Tibial nerve (tissue), 4 donors: ENCODE results near the gene FAM210A. TPM values are rescaled to one million over a fixed set of nuclear protein-coding genes. Genes with fewer than 3 reads are reported as not detected.

Source experiments
- DNase-seq, 2 donors: peaks; one replicate each; pipeline ENCODE4 v3.0.0-alpha.2; 2019; ENCODE audit warnings: low spot score in 2 of 2
- H3K27ac ChIP-seq, 4 donors: fragments of 200-600 bp; sonication (generic) in 3 of 4; one replicate each; pipeline ENCODE4 v1.5.1; 2017 to 2019; ENCODE audit warnings: mild to moderate bottlenecking in 1 of 4
- H3K27me3 ChIP-seq, 2 donors: fragments of 200-600 bp; sonication (generic) in 1 of 2; one replicate each; pipeline versions ENCODE4 v1.5.1 to v1.6.0; 2017 to 2019
- H3K36me3 ChIP-seq, 3 donors: fragments of 200-600 bp; sonication (generic); one replicate each; pipeline ENCODE4 v1.5.1; 2018 to 2019
- H3K4me1 ChIP-seq, 4 donors: fragments of 200-600 bp; sonication (generic) in 3 of 4; one replicate each; pipeline ENCODE4 v1.5.1; 2017 to 2019
- H3K4me3 ChIP-seq, 4 donors: fragments of 200-600 bp; sonication (generic) in 3 of 4; one replicate each; pipeline ENCODE4 v1.5.1; 2017 to 2019; ENCODE audit warnings: mild to moderate bottlenecking in 1 of 4, moderate library complexity in 1 of 4
- H3K9me3 ChIP-seq, 4 donors: fragments of 200-600 bp; sonication (generic) in 3 of 4; one replicate each; pipeline ENCODE4 v1.5.1; 2017 to 2019
- EP300 ChIP-seq, 2 donors: sonication (generic); formaldehyde crosslinking; IDR thresholded peaks; one replicate each; pipeline ENCODE4 v1.6.1; 2017; ENCODE audit warnings: antibody characterized with exemption in 2 of 2, mild to moderate bottlenecking in 1 of 2
- POLR2A ChIP-seq, 2 donors: fragments of 450-650 bp; IDR thresholded peaks; one replicate each; pipeline ENCODE4 v1.6.1; 2017; ENCODE audit warnings: antibody characterized with exemption in 2 of 2, mild to moderate bottlenecking in 2 of 2, moderate library complexity in 2 of 2
- WGBS, 2 donors: methylation state at CpG; one replicate each; pipeline ENCODE4 v1.1.5; 2018; 5-methylcytosine and 5-hydroxymethylcytosine counted together
- total RNA-seq, 4 donors: library from RNA; depleted of rRNA; stranded (reverse); fragments of >200 nt; gene quantifications; one replicate each; pipeline ENCODE4 v1.1.0, GENCODE V29; 2016
- TF ChIP-seq, protein P1 (sequence below), 5 experiments: fragments of 200-600 bp in 3 of 5; fragments of 450-650 bp in 2 of 5; sonication (generic) in 3 of 5; IDR thresholded peaks; one replicate each; pipeline ENCODE4 v1.5.1; 2016 to 2019; ENCODE audit warnings: antibody characterized with exemption in 5 of 5, mild to moderate bottlenecking in 3 of 5, moderate library complexity in 2 of 5

Gene FAM210A
- total RNA-seq, 4 donors from 2014 or later = 5.2 to 8.7 (median 7.3) TPM

DNA sequence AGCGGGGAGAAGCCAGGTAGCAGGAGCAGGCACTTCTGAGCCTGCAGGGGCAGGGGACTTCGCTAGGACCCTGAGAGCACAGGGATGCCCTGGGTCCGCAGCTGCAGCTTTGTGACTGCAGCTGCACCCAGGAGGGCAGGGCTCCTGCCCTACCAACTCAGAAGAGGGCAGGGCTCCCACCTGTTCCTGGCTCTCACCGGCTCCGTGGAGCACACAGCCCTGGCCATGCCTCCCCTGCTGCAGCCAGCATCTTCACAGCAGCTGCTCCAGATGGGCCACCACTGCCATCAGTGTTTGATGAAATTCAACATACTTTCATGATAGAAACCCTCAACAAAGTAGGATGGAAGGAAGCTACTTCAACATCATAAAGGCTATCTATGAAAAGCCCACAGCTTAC, 92.7 kb downstream of the FAM210A start:
- no peak for DNase-seq
- no peak overlapping the region for H3K4me3 ChIP-seq
- no peaks in the 10 kb centered on the region for H3K27me3 ChIP-seq
- H3K4me1 ChIP-seq = peaks cover 0 to 10% (median 2%) of the 10 kb centered on the region in 4 donors
- 90 to 100% methylated on average over 5 of the region's 5 CpGs for WGBS, 2 donors
- no peaks in the 10 kb centered on the region for H3K9me3 ChIP-seq
- no peak overlapping the region for H3K27ac ChIP-seq
- TF ChIP-seq POLR2A (IDR thresholded peaks at IDR 0.05) (no peak), EP300 (IDR thresholded peaks at IDR 0.05) (no peak)
- TF ChIP-seq, protein P1, sequence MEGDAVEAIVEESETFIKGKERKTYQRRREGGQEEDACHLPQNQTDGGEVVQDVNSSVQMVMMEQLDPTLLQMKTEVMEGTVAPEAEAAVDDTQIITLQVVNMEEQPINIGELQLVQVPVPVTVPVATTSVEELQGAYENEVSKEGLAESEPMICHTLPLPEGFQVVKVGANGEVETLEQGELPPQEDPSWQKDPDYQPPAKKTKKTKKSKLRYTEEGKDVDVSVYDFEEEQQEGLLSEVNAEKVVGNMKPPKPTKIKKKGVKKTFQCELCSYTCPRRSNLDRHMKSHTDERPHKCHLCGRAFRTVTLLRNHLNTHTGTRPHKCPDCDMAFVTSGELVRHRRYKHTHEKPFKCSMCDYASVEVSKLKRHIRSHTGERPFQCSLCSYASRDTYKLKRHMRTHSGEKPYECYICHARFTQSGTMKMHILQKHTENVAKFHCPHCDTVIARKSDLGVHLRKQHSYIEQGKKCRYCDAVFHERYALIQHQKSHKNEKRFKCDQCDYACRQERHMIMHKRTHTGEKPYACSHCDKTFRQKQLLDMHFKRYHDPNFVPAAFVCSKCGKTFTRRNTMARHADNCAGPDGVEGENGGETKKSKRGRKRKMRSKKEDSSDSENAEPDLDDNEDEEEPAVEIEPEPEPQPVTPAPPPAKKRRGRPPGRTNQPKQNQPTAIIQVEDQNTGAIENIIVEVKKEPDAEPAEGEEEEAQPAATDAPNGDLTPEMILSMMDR (IDR thresholded peaks at IDR 0.05) = no peak
- no peaks in the 10 kb centered on the region for H3K36me3 ChIP-seq

- Histone ChIP-seq H3K27ac (no peak overlapping the region), H3K36me3 (no peaks in the 10 kb centered on the region), H3K9me3 (no peaks in the 10 kb centered on the region), H3K4me1 (peaks cover 0 to 10% (median 2%) of the 10 kb centered on the region in 4 donors), H3K4me3 (no peak overlapping the region), H3K27me3 (no peaks in the 10 kb centered on the region)
- DNase-seq = no peak
- 50 to 67% methylated on average over 7 of the region's 7 CpGs for WGBS, 2 donors
- TF ChIP-seq POLR2A (IDR thresholded peaks at IDR 0.05) (no peak), EP300 (IDR thresholded peaks at IDR 0.05) (no peak)
- TF ChIP-seq, protein P1 (IDR thresholded peaks at IDR 0.05) = no peak
Observed at GRCh38 chr18:13630716-13631268, 95.6 kb downstream of the FAM210A start.

- Histone ChIP-seq H3K36me3 (no peaks in the 10 kb centered on the region), H3K9me3 (no peaks in the 10 kb centered on the region), H3K27me3 (no peaks in the 10 kb centered on the region), H3K4me1 (peaks cover 0 to 10% (median 2%) of the 10 kb centered on the region in 4 donors), H3K4me3 (no peak overlapping the region), H3K27ac (peak overlapping the region in 3 of 4 donors; percentile 31 to 52 (median 51))
- DNase-seq = peak in 1 of 2 donors; percentile 63
- 30 to 31% methylated on average over 8 of the region's 8 CpGs for WGBS, 2 donors
- TF ChIP-seq EP300 (IDR thresholded peaks at IDR 0.05) (peak in 1 of 2 donors; percentile 49), POLR2A (IDR thresholded peaks at IDR 0.05) (no peak)
- TF ChIP-seq, protein P1 (IDR thresholded peaks at IDR 0.05) = peak; percentile 66 to 92 (median 85)
Observed at GRCh38 chr18:13629841-13630715, 96.3 kb downstream of the FAM210A start.

DNA sequence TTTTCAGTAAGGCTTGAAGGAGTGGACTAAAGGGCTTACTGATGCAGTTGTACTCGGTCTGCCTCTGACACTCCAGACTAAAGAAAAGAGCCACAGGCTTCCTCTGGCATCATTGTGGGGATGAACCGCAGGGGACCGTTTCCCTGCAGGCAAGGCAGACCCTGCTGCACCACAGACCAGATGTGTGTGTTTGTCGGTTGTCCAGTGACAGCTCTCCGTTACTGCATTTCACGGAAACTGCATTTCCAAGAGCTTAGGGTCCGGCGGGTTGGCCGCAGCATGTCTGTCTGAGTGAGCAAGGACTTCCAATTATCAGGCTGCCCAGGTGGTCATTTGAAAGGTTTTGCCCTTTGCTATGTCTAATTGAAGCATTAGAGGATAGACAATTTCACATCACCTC, 98.1 kb downstream of the FAM210A start:
- H3K27me3 ChIP-seq = no peaks in the 10 kb centered on the region
- H3K27ac ChIP-seq = no peak overlapping the region
- no peaks in the 10 kb centered on the region for H3K9me3 ChIP-seq
- DNase-seq = no peak
- no peak overlapping the region for H3K4me3 ChIP-seq
- WGBS, 2 donors = 75 to 78% methylated on average over 9 of the region's 9 CpGs
- no peaks in the 10 kb centered on the region for H3K36me3 ChIP-seq
- no peak for TF ChIP-seq EP300 (IDR thresholded peaks at IDR 0.05)
- TF ChIP-seq POLR2A (IDR thresholded peaks at IDR 0.05) = no peak
- TF ChIP-seq, protein P1 (IDR thresholded peaks at IDR 0.05) = no peak
- H3K4me1 ChIP-seq = peaks cover 0 to 10% (median 2%) of the 10 kb centered on the region in 4 donors

DNA sequence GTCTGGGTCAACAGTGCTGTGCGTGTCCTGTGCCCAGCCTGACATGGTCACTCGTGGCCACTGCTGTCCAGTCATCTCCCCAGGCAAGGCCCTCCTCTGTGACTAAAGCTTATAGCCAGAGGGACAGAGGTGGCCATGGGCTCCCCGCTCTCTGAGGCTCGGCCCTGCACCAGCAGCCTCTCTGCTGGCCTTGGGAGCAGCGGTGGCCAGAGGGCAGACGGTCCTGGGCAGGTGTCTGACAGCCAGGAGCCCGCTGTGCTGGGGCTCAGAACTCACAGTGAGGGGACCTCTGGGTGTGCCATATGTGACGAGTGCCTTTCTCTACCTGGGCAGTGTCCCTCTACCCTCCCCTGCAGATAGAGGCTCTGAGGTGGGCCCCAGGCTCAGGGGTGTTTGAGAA, 98.7 kb downstream of the FAM210A start:
- H3K9me3 ChIP-seq = no peaks in the 10 kb centered on the region
- TF ChIP-seq EP300 (IDR thresholded peaks at IDR 0.05) = no peak
- TF ChIP-seq, protein P1 (IDR thresholded peaks at IDR 0.05) = no peak
- TF ChIP-seq POLR2A (IDR thresholded peaks at IDR 0.05) = no peak
- peaks cover 0 to 10% (median 2%) of the 10 kb centered on the region in 4 donors for H3K4me1 ChIP-seq

More for the DNA sequence above, 98.7 kb downstream of the FAM210A start:
- Histone ChIP-seq H3K27me3 (no peaks in the 10 kb centered on the region), H3K27ac (no peak overlapping the region), H3K4me3 (no peak overlapping the region), H3K36me3 (no peaks in the 10 kb centered on the region)
- 91 to 94% methylated on average over 8 of the region's 8 CpGs for WGBS, 2 donors
- no peak for DNase-seq
